Esophagus squamous epithelium (tissue), 5 donors: ENCODE measurements around the gene DDX20. TPM values are rescaled to one million over a fixed set of nuclear protein-coding genes. Genes with fewer than 3 reads are reported as not detected.

ENCODE experiments used
- DNase-seq: peaks from one replicate; lab custom pipeline; 2025; lab: John Stamatoyannopoulos, UW
- H3K27ac ChIP-seq, 4 donors: fragments of 200-600 bp; sonication (generic); one replicate each; pipeline ENCODE4 v1.5.1; 2016 to 2019; ENCODE audit warnings: mild to moderate bottlenecking in 1 of 4
- H3K27me3 ChIP-seq, 4 donors: fragments of 200-600 bp; sonication (generic); 1 replicate in 3 of 4; 2 replicates in 1 of 4; pipeline versions ENCODE4 v1.5.1 to v1.6.0; 2017 to 2021; ENCODE audit warnings: antibody characterized with exemption in 1 of 4
- H3K36me3 ChIP-seq, 3 donors: fragments of 200-600 bp; sonication (generic); one replicate each; pipeline ENCODE4 v1.5.1; 2016 to 2019
- H3K4me1 ChIP-seq, 3 donors: fragments of 200-600 bp; sonication (generic); one replicate each; pipeline ENCODE4 v1.5.1; 2017 to 2019
- H3K4me3 ChIP-seq, 4 donors: fragments of 200-600 bp; sonication (generic); 1 replicate in 3 of 4; 2 replicates in 1 of 4; pipeline ENCODE4 v1.5.1; 2016 to 2019; ENCODE audit warnings: mild to moderate bottlenecking in 2 of 4, moderate library complexity in 1 of 4
- H3K9me3 ChIP-seq, 3 donors: fragments of 200-600 bp; sonication (generic); one replicate each; pipeline ENCODE4 v1.5.1; 2016 to 2019
- POLR2A ChIP-seq, 4 donors: fragments of 450-650 bp; IDR thresholded peaks; one replicate each; pipeline ENCODE4 v1.6.1; 2017; ENCODE audit warnings: antibody characterized with exemption in 4 of 4, mild to moderate bottlenecking in 4 of 4, moderate library complexity in 3 of 4
- WGBS, 2 donors: methylation state at CpG; one replicate each; pipeline ENCODE4 v1.1.5; 2018; 5-methylcytosine and 5-hydroxymethylcytosine counted together
- intact Hi-C: fragments of 100-400 bp; cut with DNase I; formaldehyde crosslinking; loops from one replicate; pipeline ENCODE4 v1.15.0; 2022
- total RNA-seq, 4 donors: library from RNA; depleted of rRNA; stranded (reverse); fragments of >200 nt; gene quantifications; one replicate each; pipeline ENCODE4 v1.1.0, GENCODE V29; 2016
- TF ChIP-seq, protein P1 (sequence below), 6 experiments: fragments of 450-650 bp in 4 of 6; fragments of 200-600 bp in 2 of 6; sonication (generic) in 2 of 6; IDR thresholded peaks; one replicate each; pipeline ENCODE4 v1.5.1; 2016 to 2019; ENCODE audit warnings: antibody characterized with exemption in 6 of 6, mild to moderate bottlenecking in 4 of 6, moderate library complexity in 4 of 6
- donor health status: DM: yes; HTN: yes; CAD: no.

Gene DDX20
- total RNA-seq, 4 donors from 2014 or later, result 7.2 to 23.8 (median 11.5) TPM

DNA sequence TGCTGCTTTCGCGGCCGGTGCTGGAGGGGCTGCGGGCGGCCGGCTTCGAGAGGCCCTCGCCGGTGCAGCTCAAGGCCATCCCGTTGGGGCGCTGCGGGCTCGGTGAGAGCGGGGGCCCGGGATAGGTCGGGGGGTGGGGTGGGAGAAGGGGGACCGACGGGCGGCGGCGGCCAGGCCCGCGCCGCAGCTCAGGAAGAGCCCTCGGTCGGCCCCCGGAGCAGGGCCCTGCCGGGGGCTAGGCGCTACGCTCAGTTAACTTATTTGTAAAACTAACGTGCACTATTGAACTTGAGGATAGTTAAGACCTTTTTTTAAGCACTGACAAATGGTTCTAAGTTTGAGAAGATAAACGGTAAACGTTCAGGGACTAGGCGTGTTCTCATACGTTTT, 418 bp downstream of the DDX20 start:
- intact Hi-C loops, result no loop called here
- Histone ChIP-seq H3K27me3 (no peaks in the 10 kb centered on the region), H3K27ac (peak overlapping the region; percentile 86 to 96 (median 92)), H3K4me1 (peaks cover 0 to 33% (median 6%) of the 10 kb centered on the region in 3 donors), H3K9me3 (no peaks in the 10 kb centered on the region), H3K4me3 (peak overlapping the region; percentile 79 to 90 (median 84)), H3K36me3 (peaks cover 0 to 32% (median 0%) of the 10 kb centered on the region in 3 donors)
- no peak for TF ChIP-seq POLR2A (IDR thresholded peaks at IDR 0.05)
- TF ChIP-seq, protein P1, sequence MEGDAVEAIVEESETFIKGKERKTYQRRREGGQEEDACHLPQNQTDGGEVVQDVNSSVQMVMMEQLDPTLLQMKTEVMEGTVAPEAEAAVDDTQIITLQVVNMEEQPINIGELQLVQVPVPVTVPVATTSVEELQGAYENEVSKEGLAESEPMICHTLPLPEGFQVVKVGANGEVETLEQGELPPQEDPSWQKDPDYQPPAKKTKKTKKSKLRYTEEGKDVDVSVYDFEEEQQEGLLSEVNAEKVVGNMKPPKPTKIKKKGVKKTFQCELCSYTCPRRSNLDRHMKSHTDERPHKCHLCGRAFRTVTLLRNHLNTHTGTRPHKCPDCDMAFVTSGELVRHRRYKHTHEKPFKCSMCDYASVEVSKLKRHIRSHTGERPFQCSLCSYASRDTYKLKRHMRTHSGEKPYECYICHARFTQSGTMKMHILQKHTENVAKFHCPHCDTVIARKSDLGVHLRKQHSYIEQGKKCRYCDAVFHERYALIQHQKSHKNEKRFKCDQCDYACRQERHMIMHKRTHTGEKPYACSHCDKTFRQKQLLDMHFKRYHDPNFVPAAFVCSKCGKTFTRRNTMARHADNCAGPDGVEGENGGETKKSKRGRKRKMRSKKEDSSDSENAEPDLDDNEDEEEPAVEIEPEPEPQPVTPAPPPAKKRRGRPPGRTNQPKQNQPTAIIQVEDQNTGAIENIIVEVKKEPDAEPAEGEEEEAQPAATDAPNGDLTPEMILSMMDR (IDR thresholded peaks at IDR 0.05), result no peak
- WGBS, 2 donors, result 1 to 3% methylated on average over 4 to 17 of the region's 35 CpGs
- no peak for DNase-seq

DNA sequence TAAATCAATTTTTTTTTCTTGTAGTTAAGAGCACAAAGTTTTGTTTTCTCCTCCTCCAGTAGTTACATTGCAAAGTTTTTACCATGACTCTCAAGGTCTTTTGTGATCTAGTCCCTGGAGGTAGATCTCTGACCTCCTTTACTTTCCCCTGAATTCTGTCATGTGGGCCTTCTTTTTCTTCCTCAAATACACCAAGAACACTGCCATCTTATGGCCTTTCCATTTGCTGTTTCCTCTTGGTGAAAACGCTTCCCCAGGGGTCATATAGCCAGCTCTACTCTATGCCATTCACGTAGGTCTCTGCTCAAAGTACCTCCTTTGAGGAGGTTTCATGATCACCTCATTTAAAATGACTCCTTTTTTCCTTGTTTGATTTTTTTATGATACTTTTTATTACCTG, 2.7 kb downstream of the DDX20 start:
- no peaks in the 10 kb centered on the region for H3K9me3 ChIP-seq
- H3K27me3 ChIP-seq, result no peaks in the 10 kb centered on the region
- no peak for DNase-seq
- TF ChIP-seq, protein P1 (IDR thresholded peaks at IDR 0.05), result no peak
- no peak for TF ChIP-seq POLR2A (IDR thresholded peaks at IDR 0.05)
- no peak overlapping the region for H3K27ac ChIP-seq
- intact Hi-C loops, result no loop called here
- H3K4me1 ChIP-seq, result peaks cover 0 to 33% (median 6%) of the 10 kb centered on the region in 3 donors
- H3K36me3 ChIP-seq, result peaks cover 0 to 54% (median 11%) of the 10 kb centered on the region in 3 donors
- WGBS, 2 donors, result 66 to 73% methylated on average over 2 of the region's 2 CpGs
- no peak overlapping the region for H3K4me3 ChIP-seq

DNA sequence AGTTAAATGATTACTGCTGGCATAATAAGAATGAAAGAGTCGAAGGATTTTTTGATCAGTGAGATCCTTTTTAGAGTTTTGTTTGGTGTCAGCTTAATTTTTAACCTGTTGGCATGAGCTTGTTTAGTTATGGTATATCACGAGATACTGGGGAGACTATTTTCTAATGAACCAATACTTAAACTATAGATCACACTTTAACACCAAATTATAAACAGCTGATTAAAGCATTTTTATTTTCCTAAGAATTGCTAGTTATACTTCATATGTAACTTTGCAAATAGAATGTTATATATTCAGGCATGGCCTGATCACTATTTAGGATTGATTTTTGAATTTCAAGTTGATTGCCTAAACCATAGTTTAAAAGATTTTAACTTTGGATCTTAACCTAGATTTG, 6.0 kb downstream of the DDX20 start:
- no peak for DNase-seq
- 91% methylated on average over 2 of the region's 2 CpGs for WGBS, 2 donors
- Histone ChIP-seq H3K27ac (no peak overlapping the region), H3K9me3 (no peaks in the 10 kb centered on the region), H3K36me3 (peaks cover 0 to 88% (median 11%) of the 10 kb centered on the region in 3 donors), H3K4me3 (no peak overlapping the region), H3K4me1 (peaks cover 0 to 19% (median under 1%) of the 10 kb centered on the region in 3 donors), H3K27me3 (no peaks in the 10 kb centered on the region)
- intact Hi-C loops, result no loop called here
- no peak for TF ChIP-seq POLR2A (IDR thresholded peaks at IDR 0.05)
- TF ChIP-seq, protein P1 (IDR thresholded peaks at IDR 0.05), result no peak

DNA sequence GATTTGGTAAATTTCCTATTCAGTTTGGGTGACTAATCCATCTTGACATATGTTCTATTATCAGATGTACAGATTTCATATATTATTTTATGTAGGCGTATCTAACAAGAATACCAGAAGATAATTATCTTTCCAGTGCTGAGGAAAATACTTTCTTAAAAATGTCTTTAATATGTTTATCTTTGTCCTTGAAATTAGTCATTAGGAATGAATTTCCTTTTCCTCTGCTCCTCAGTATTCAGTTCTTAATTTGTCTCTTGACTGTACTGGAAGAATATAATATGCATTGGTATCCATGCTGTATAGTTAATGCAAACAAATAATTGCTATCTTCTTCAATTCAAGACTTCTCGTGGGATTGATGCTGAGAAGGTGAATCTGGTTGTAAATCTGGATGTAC, 6.6 kb downstream of the DDX20 start:
- Histone ChIP-seq H3K36me3 (peaks cover 0 to 94% (median 11%) of the 10 kb centered on the region in 3 donors), H3K4me1 (peaks cover 0 to 13% (median 0%) of the 10 kb centered on the region in 3 donors), H3K9me3 (no peaks in the 10 kb centered on the region), H3K4me3 (no peak overlapping the region), H3K27me3 (no peaks in the 10 kb centered on the region), H3K27ac (no peak overlapping the region)
- WGBS, 2 donors, result 88 to 93% methylated on average over 2 of the region's 2 CpGs
- no peak for DNase-seq
- TF ChIP-seq, protein P1 (IDR thresholded peaks at IDR 0.05), result no peak
- no peak for TF ChIP-seq POLR2A (IDR thresholded peaks at IDR 0.05)
- intact Hi-C loops, result no loop called here

DNA sequence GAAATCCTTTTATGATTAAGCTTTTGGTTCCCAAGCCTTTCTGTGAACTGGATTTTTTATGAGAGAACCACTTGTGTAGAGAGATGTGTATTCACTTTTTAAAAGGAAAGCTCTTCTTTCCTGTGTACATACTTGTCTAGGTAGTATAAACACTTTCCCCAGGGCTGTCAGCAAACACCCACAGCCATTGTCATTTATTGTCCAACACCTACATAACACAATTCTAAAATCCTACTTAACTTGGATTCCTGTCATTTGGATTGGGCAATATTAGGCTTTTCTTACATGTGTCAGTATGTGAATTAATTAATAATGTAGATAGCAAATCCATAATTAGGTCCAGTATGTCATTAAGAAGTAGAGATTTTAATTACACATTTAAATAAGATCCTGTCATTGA, 12.3 kb downstream of the DDX20 start:
- peaks cover 0 to 58% (median 3%) of the 10 kb centered on the region in 3 donors for H3K36me3 ChIP-seq
- DNase-seq, result no peak
- no peak overlapping the region for H3K4me3 ChIP-seq
- intact Hi-C loops, result no loop called here
- peaks cover 0 to 4% (median 0%) of the 10 kb centered on the region in 3 donors for H3K4me1 ChIP-seq
- no peak for TF ChIP-seq POLR2A (IDR thresholded peaks at IDR 0.05)
- TF ChIP-seq, protein P1 (IDR thresholded peaks at IDR 0.05), result no peak
- H3K27me3 ChIP-seq, result no peaks in the 10 kb centered on the region
- no peaks in the 10 kb centered on the region for H3K9me3 ChIP-seq
- H3K27ac ChIP-seq, result no peak overlapping the region
